ENCODE measurements around the gene AKAP7. TPM values are rescaled to one million over a fixed set of nuclear protein-coding genes. Genes with fewer than 3 reads are reported as not detected.

AKAP7 gene
- total and polyA plus RNA-seq, 4 donors, result 4.2 to 25.0 (median 8.6) TPM

DNA sequence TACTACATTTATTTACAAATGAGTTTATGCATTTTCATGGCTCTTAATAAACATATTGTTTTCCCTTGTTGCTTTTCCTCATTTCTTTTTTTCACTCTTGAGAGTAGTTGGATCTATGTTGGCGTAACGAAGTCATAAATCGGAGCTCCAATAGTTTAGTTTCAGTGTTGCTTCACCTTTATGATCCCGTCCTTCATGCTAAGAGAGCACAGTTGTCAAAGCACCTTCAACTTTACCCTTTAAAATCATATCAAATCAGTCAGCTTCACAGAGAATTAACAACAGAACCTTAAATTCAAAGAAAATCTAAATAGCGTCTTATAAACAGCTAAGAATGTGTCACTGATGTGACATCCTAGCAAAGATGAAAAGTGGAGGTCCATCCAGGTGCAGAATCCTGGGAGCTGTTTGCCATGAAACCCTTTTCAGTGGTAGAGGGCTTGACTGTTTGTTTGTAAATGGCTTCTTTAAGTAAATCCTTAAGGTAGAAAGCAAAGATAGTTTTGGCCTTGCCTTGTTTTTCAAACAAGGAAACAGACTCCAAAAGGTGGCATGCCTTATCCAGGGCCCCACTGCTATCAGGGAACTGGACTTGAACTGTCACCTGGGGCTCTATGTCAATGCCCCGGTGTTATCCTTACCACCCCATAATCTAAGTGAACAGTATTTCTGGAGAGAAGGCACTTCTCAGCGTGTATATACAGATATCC lies 148.4 kb downstream of the AKAP7 start:
- Histone ChIP-seq H3K36me3 (ENCODE audit: control insufficient read depth in 4 of 4, insufficient read depth in 4 of 4, low read length in 4 of 4) (peaks cover 0 to 5% (median 0%) of the 10 kb centered on the region in 4 donors), H3K27ac (ENCODE audit: low read depth in 1 of 2, low read length in 1 of 2) (no peak overlapping the region), H3K4me3 (no peak overlapping the region), H3K4me1 (ENCODE audit: control insufficient read depth in 5 of 5, insufficient read depth in 5 of 5, low read length in 5 of 5) (peaks cover 0 to 12% (median 6%) of the 10 kb centered on the region in 5 donors), H3K9ac (ENCODE audit: insufficient read depth in 1 of 2, low read length in 2 of 2) (no peak overlapping the region), H3K9me3 (ENCODE audit: control insufficient read depth in 4 of 4, insufficient read depth in 3 of 4, low read length in 3 of 4) (no peaks in the 10 kb centered on the region), H3K27me3 (ENCODE audit: control insufficient read depth in 3 of 3, insufficient read depth in 3 of 3, low read length in 2 of 3) (no peaks in the 10 kb centered on the region)
- WGBS, 2 donors, result 95 to 97% methylated on average over 7 of the region's 7 CpGs
- TF ChIP-seq, protein P1, sequence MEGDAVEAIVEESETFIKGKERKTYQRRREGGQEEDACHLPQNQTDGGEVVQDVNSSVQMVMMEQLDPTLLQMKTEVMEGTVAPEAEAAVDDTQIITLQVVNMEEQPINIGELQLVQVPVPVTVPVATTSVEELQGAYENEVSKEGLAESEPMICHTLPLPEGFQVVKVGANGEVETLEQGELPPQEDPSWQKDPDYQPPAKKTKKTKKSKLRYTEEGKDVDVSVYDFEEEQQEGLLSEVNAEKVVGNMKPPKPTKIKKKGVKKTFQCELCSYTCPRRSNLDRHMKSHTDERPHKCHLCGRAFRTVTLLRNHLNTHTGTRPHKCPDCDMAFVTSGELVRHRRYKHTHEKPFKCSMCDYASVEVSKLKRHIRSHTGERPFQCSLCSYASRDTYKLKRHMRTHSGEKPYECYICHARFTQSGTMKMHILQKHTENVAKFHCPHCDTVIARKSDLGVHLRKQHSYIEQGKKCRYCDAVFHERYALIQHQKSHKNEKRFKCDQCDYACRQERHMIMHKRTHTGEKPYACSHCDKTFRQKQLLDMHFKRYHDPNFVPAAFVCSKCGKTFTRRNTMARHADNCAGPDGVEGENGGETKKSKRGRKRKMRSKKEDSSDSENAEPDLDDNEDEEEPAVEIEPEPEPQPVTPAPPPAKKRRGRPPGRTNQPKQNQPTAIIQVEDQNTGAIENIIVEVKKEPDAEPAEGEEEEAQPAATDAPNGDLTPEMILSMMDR (IDR thresholded peaks at IDR 0.05; ENCODE audit: control extremely low read depth, extremely low read depth), result no peak
- no peak for DNase-seq
- ATAC-seq (ENCODE audit: insufficient read depth, low FRiP score), result no peak

DNA sequence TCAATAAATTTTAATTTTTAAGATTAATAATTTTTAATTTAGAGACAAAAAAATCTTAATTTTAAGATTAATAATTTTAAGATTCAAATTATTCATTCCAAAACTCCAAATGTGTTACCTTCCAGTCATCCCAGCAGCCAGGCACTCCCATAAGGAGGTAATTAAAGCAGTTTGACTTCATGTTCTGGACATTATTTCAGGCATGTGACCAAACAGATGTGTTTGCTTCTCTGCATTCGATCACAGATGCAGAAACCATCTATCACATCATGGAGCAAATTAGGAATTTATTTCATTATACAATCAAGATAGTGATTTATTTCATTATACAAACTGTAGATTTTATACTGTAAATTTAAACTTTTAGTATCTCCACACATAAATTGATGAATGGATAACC lies 150.3 kb downstream of the AKAP7 start:
- TF ChIP-seq, protein P1 (IDR thresholded peaks at IDR 0.05; ENCODE audit: control extremely low read depth, extremely low read depth), result no peak
- Histone ChIP-seq H3K36me3 (ENCODE audit: control insufficient read depth in 4 of 4, insufficient read depth in 4 of 4, low read length in 4 of 4) (peaks cover 0 to 5% (median 0%) of the 10 kb centered on the region in 4 donors), H3K9ac (ENCODE audit: insufficient read depth in 1 of 2, low read length in 2 of 2) (no peak overlapping the region), H3K27ac (ENCODE audit: low read depth in 1 of 2, low read length in 1 of 2) (no peak overlapping the region), H3K4me3 (no peak overlapping the region), H3K4me1 (ENCODE audit: control insufficient read depth in 5 of 5, insufficient read depth in 5 of 5, low read length in 5 of 5) (peaks cover 0 to 12% (median 6%) of the 10 kb centered on the region in 5 donors), H3K9me3 (ENCODE audit: control insufficient read depth in 4 of 4, insufficient read depth in 3 of 4, low read length in 3 of 4) (no peaks in the 10 kb centered on the region), H3K27me3 (ENCODE audit: control insufficient read depth in 3 of 3, insufficient read depth in 3 of 3, low read length in 2 of 3) (no peaks in the 10 kb centered on the region)
- ATAC-seq (ENCODE audit: insufficient read depth, low FRiP score) (no peak), DNase-seq (no peak)
- 94 to 97% methylated on average over 1 of the region's 1 CpG for WGBS, 2 donors

DNA sequence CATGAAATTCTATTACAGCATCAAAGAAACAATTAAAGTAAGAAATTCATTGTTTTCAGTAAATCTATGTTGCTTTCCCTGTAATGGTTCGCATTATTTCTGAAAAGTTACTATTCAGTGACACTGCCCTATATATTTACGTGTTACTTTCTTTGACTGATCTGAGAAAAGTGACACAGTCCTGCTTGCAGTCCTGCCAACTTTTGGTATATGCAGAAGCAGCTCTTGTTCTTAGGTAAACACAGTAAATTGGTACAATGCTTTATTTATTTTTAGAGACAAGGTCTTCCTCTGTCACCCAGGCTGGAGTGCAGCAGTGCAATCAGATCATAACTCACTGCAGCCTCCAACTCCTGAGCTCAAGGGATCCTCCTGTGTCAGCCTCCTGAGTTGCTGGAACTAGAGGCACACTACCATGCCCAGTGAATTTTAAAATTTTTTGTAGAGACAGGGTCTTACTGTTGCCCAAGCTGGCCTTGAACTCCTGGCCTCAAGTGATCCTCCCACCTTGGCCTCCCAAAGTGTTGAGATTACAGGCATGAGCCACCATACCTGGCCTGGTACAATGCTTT lies 151.3 kb downstream of the AKAP7 start:
- ATAC-seq (ENCODE audit: insufficient read depth, low FRiP score), result no peak
- no peaks in the 10 kb centered on the region for H3K27me3 ChIP-seq (ENCODE audit: control insufficient read depth in 3 of 3, insufficient read depth in 3 of 3, low read length in 2 of 3)
- DNase-seq, result no peak
- H3K27ac ChIP-seq (ENCODE audit: low read depth in 1 of 2, low read length in 1 of 2), result no peak overlapping the region
- peaks cover 0 to 5% (median 0%) of the 10 kb centered on the region in 4 donors for H3K36me3 ChIP-seq (ENCODE audit: control insufficient read depth in 4 of 4, insufficient read depth in 4 of 4, low read length in 4 of 4)
- peaks cover 0 to 4% (median 0%) of the 10 kb centered on the region in 5 donors for H3K4me1 ChIP-seq (ENCODE audit: control insufficient read depth in 5 of 5, insufficient read depth in 5 of 5, low read length in 5 of 5)
- H3K9ac ChIP-seq (ENCODE audit: insufficient read depth in 1 of 2, low read length in 2 of 2), result no peak overlapping the region
- TF ChIP-seq, protein P1 (IDR thresholded peaks at IDR 0.05; ENCODE audit: control extremely low read depth, extremely low read depth), result no peak
- H3K4me3 ChIP-seq, result no peak overlapping the region
- H3K9me3 ChIP-seq (ENCODE audit: control insufficient read depth in 4 of 4, insufficient read depth in 3 of 4, low read length in 3 of 4), result no peaks in the 10 kb centered on the region
- WGBS, 2 donors, result 98 to 99% methylated on average over 2 of the region's 2 CpGs

All from lung (tissue), 12 donors.